ENCODE measurements around the gene PPARD.

DNA sequence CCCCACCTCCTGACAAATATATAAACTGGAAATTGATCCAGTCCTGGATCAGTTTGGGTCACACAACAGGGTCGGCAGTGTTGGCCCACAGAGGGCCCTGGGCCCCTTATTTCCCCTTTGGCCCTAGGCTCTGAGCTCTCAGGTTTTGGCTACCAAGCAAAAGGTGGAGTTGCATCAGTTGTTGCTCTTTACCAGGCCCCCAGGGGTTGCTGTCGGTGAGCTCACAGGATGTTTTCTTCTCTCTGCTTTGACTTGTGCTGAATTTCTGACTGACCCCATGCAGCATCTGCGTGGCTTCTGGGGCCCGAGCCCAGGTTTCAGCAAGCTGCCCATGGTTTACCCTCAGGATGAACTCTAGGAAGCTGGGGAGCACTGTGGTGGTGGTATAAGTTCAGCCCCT is 44.6 kb downstream of the PPARD start:
- no peak for TF ChIP-seq POLR2A (IDR thresholded peaks at IDR 0.05; ENCODE audit: low read depth, low read length)
- TF ChIP-seq POU2F2 (IDR thresholded peaks at IDR 0.05; ENCODE audit: low read depth, low read length), result no peak
